ENCODE measurements around the gene ASB10.

GRCh38 chr7:151129117-151129959 is 57.7 kb downstream of the ASB10 start:
- TF ChIP-seq, protein P1, sequence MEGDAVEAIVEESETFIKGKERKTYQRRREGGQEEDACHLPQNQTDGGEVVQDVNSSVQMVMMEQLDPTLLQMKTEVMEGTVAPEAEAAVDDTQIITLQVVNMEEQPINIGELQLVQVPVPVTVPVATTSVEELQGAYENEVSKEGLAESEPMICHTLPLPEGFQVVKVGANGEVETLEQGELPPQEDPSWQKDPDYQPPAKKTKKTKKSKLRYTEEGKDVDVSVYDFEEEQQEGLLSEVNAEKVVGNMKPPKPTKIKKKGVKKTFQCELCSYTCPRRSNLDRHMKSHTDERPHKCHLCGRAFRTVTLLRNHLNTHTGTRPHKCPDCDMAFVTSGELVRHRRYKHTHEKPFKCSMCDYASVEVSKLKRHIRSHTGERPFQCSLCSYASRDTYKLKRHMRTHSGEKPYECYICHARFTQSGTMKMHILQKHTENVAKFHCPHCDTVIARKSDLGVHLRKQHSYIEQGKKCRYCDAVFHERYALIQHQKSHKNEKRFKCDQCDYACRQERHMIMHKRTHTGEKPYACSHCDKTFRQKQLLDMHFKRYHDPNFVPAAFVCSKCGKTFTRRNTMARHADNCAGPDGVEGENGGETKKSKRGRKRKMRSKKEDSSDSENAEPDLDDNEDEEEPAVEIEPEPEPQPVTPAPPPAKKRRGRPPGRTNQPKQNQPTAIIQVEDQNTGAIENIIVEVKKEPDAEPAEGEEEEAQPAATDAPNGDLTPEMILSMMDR (conservative IDR thresholded peaks at IDR 0.05 in 1 of 2, IDR thresholded peaks at IDR 0.05 in 1 of 2; ENCODE audit: extremely low read depth in 1 of 2, insufficient read depth in 1 of 2, low read depth in 1 of 2, low read length in 2 of 2) = no peak
- TF ChIP-seq EZH2 (IDR thresholded peaks at IDR 0.05; ENCODE audit: borderline replicate concordance, low read length) = no peak
